HUES48 (cell line): ENCODE data around the gene SNTG2.

Source experiments
- H3K27ac ChIP-seq: one replicate; pipeline ENCODE4 v1.7.0; 2013; ENCODE audit warnings: low read depth, low read length, inconsistent platforms
- H3K27me3 ChIP-seq: 2 replicates; pipeline ENCODE4 v1.6.1; 2013; ENCODE audit warnings: mild to moderate bottlenecking, low read length; ENCODE audit not compliant: control insufficient read depth, insufficient read depth
- H3K36me3 ChIP-seq: 2 replicates; pipeline ENCODE4 v1.6.1; 2013; ENCODE audit warnings: low read length; ENCODE audit not compliant: control insufficient read depth, insufficient read depth
- H3K4me1 ChIP-seq: 2 replicates; pipeline ENCODE4 v1.6.1; 2013; ENCODE audit warnings: mild to moderate bottlenecking, low read length; ENCODE audit not compliant: control insufficient read depth, insufficient read depth
- H3K4me3 ChIP-seq: 2 replicates; pipeline ENCODE4 v1.5.1; 2013; ENCODE audit warnings: mild to moderate bottlenecking, low read depth, low read length
- H3K9ac ChIP-seq: 2 replicates; pipeline ENCODE4 v1.6.1; 2013; ENCODE audit warnings: mild to moderate bottlenecking, low read depth, low read length, moderate library complexity
- H3K9me3 ChIP-seq: 2 replicates; pipeline ENCODE4 v1.6.1; 2013; ENCODE audit warnings: low read length; ENCODE audit not compliant: control insufficient read depth, insufficient read depth

The SNTG2 gene

GRCh38 chr2:1187189-1187588 is 236.5 kb downstream of the SNTG2 start:
- no peak overlapping the region for H3K4me3 ChIP-seq
- no peaks in the 10 kb centered on the region for H3K27me3 ChIP-seq
- no peak overlapping the region for H3K27ac ChIP-seq

GRCh38 chr2:1192121-1192520 is 241.5 kb downstream of the SNTG2 start:
- H3K36me3 ChIP-seq = no peaks in the 10 kb centered on the region
- H3K9me3 ChIP-seq = peaks cover 10% of the 10 kb centered on the region; the same call in 1 of the 2 replicates
- H3K4me1 ChIP-seq = no peaks in the 10 kb centered on the region; the same call in 1 of the 2 replicates
- H3K27me3 ChIP-seq = no peaks in the 10 kb centered on the region
- no peak overlapping the region for H3K4me3 ChIP-seq
- H3K9ac ChIP-seq = no peak overlapping the region
- no peak overlapping the region for H3K27ac ChIP-seq

More at GRCh38 chr2:1187189-1187588, 236.5 kb downstream of the SNTG2 start:
- H3K9me3 ChIP-seq = peaks cover 27% of the 10 kb centered on the region
- no peak overlapping the region for H3K9ac ChIP-seq
- H3K36me3 ChIP-seq = peaks cover 4% of the 10 kb centered on the region; the same call in 1 of the 2 replicates
- H3K4me1 ChIP-seq = no peaks in the 10 kb centered on the region; the same call in 1 of the 2 replicates

- no peak overlapping the region for H3K27ac ChIP-seq
- H3K4me1 ChIP-seq = no peaks in the 10 kb centered on the region
- H3K4me3 ChIP-seq = no peak overlapping the region
- H3K9me3 ChIP-seq = peaks cover 10% of the 10 kb centered on the region; the same call in 1 of the 2 replicates
- no peak overlapping the region for H3K9ac ChIP-seq
- H3K36me3 ChIP-seq = no peaks in the 10 kb centered on the region
- no peaks in the 10 kb centered on the region for H3K27me3 ChIP-seq
Observed at GRCh38 chr2:1193801-1194200, 243.2 kb downstream of the SNTG2 start.

GRCh38 chr2:1203772-1204171 is 253.1 kb downstream of the SNTG2 start:
- no peaks in the 10 kb centered on the region for H3K27me3 ChIP-seq
- no peaks in the 10 kb centered on the region for H3K4me1 ChIP-seq
- H3K9me3 ChIP-seq = no peaks in the 10 kb centered on the region
- no peak overlapping the region for H3K4me3 ChIP-seq
- no peak overlapping the region for H3K9ac ChIP-seq
- no peaks in the 10 kb centered on the region; the same call in 1 of the 2 replicates for H3K36me3 ChIP-seq
- H3K27ac ChIP-seq = no peak overlapping the region

- H3K27me3 ChIP-seq = no peaks in the 10 kb centered on the region
- no peak overlapping the region for H3K27ac ChIP-seq
- no peaks in the 10 kb centered on the region for H3K4me1 ChIP-seq
- peaks cover 3% of the 10 kb centered on the region for H3K36me3 ChIP-seq
- no peak overlapping the region for H3K4me3 ChIP-seq
- no peak overlapping the region for H3K9ac ChIP-seq
- H3K9me3 ChIP-seq = no peaks in the 10 kb centered on the region
Observed at GRCh38 chr2:1205853-1206252, 255.2 kb downstream of the SNTG2 start.

GRCh38 chr2:1207962-1208510 is 257.4 kb downstream of the SNTG2 start:
- Histone ChIP-seq H3K9me3 (no peaks in the 10 kb centered on the region), H3K27ac (no peak overlapping the region), H3K4me1 (no peaks in the 10 kb centered on the region), H3K4me3 (no peak overlapping the region), H3K27me3 (no peaks in the 10 kb centered on the region), H3K36me3 (peaks cover 4% of the 10 kb centered on the region), H3K9ac (no peak overlapping the region)

- H3K4me1 ChIP-seq = no peaks in the 10 kb centered on the region
- H3K36me3 ChIP-seq = peaks cover 4% of the 10 kb centered on the region
- no peaks in the 10 kb centered on the region for H3K27me3 ChIP-seq
- peaks cover 3% of the 10 kb centered on the region; the same call in 1 of the 2 replicates for H3K9me3 ChIP-seq
- no peak overlapping the region for H3K27ac ChIP-seq
- no peak overlapping the region for H3K4me3 ChIP-seq
- H3K9ac ChIP-seq = no peak overlapping the region
Observed at GRCh38 chr2:1208522-1208921, 257.9 kb downstream of the SNTG2 start.

GRCh38 chr2:1209246-1209645 is 258.6 kb downstream of the SNTG2 start:
- peaks cover 4% of the 10 kb centered on the region for H3K36me3 ChIP-seq
- no peaks in the 10 kb centered on the region for H3K4me1 ChIP-seq
- no peak overlapping the region for H3K4me3 ChIP-seq
- H3K27ac ChIP-seq = no peak overlapping the region
- H3K27me3 ChIP-seq = no peaks in the 10 kb centered on the region
- H3K9me3 ChIP-seq = peaks cover 10% of the 10 kb centered on the region
- H3K9ac ChIP-seq = no peak overlapping the region

GRCh38 chr2:1209761-1210160 is 259.1 kb downstream of the SNTG2 start:
- H3K4me1 ChIP-seq = no peaks in the 10 kb centered on the region
- H3K27ac ChIP-seq = no peak overlapping the region
- H3K36me3 ChIP-seq = peaks cover 4% of the 10 kb centered on the region
- peaks cover 13% of the 10 kb centered on the region for H3K9me3 ChIP-seq
- H3K4me3 ChIP-seq = no peak overlapping the region
- H3K9ac ChIP-seq = no peak overlapping the region
- no peaks in the 10 kb centered on the region for H3K27me3 ChIP-seq

- Histone ChIP-seq H3K27ac (no peak overlapping the region), H3K9ac (no peak overlapping the region), H3K4me1 (no peaks in the 10 kb centered on the region), H3K4me3 (no peak overlapping the region), H3K27me3 (no peaks in the 10 kb centered on the region), H3K36me3 (peaks cover 4% of the 10 kb centered on the region), H3K9me3 (peaks cover 16% of the 10 kb centered on the region)
Observed at GRCh38 chr2:1210352-1210751, 259.7 kb downstream of the SNTG2 start.

GRCh38 chr2:1219901-1220573 is 269.4 kb downstream of the SNTG2 start:
- no peak overlapping the region for H3K4me3 ChIP-seq
- H3K9me3 ChIP-seq = peaks cover 9% of the 10 kb centered on the region; the same call in 1 of the 2 replicates
- H3K27me3 ChIP-seq = peaks cover 5% of the 10 kb centered on the region
- no peaks in the 10 kb centered on the region for H3K4me1 ChIP-seq
- H3K27ac ChIP-seq = no peak overlapping the region
- no peak overlapping the region for H3K9ac ChIP-seq
- H3K36me3 ChIP-seq = peaks cover 5% of the 10 kb centered on the region; the same call in 1 of the 2 replicates
